A549 treated with CpdA at 1 μM for 4 hours (cell line): ENCODE data around the gene BDKRB2. TPM values are rescaled to one million over a fixed set of nuclear protein-coding genes. Genes with fewer than 3 reads are reported as not detected.

Experiments used
- total RNA-seq: library from RNA; stranded (reverse); fragments of 200-300 nt; extraction: Qiagen RNA extraction; gene quantifications from 5 replicates; pipeline ENCODE4 v1.2.3, GENCODE V29; 2022; ENCODE audit warnings: low read depth

Gene BDKRB2
- 3.4 to 7.0 TPM (median 6.2 TPM) in 5 replicates for total RNA-seq

DNA sequence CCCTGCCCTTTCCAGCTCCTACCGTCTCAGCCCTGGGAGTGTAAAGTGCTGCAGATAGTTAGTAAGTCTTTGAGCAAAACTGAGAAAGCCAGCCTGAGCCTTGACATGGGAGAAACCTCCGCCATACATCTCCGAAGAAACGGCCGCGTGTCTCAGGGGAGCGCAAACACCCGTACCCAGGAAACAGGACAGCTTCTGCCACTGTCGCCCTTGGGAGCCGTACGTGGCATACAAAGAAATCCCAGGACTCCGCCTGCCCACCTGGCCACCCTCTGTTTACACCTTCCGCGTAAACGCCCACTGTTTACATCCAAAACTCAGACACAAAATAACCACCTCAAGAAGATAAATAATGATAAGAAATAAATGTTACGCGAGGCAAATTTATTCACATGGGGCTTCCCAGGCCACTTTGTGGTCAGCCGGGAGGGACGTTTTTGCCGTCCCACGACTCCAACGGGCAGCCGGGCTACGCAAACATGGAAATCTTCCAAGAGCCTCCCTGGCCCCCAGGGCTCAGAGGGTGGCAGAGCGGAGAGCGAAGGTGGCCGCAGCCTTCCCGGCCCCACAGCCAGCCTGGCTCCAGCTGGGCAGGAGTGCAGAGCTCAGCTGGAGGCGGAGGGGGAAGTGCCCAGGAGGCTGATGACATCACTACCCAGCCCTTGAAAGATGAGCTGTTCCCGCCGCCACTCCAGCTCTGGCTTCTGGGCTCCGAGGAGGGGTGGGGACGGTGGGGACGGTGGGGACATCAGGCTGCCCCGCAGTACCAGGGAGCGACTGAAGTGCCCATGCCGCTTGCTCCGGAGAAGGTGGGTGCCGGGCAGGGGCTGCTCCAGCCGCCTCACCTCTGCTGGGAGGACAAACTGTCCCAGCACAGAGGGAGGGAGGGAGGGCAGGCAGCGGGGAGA lies at the start of gene BDKRB2:
Gene BDKRB2, plus strand, starts transcription at position 689 of the 908 bp plus-strand sequence. CDS start 32,269 bp downstream, outside the sequence.

DNA sequence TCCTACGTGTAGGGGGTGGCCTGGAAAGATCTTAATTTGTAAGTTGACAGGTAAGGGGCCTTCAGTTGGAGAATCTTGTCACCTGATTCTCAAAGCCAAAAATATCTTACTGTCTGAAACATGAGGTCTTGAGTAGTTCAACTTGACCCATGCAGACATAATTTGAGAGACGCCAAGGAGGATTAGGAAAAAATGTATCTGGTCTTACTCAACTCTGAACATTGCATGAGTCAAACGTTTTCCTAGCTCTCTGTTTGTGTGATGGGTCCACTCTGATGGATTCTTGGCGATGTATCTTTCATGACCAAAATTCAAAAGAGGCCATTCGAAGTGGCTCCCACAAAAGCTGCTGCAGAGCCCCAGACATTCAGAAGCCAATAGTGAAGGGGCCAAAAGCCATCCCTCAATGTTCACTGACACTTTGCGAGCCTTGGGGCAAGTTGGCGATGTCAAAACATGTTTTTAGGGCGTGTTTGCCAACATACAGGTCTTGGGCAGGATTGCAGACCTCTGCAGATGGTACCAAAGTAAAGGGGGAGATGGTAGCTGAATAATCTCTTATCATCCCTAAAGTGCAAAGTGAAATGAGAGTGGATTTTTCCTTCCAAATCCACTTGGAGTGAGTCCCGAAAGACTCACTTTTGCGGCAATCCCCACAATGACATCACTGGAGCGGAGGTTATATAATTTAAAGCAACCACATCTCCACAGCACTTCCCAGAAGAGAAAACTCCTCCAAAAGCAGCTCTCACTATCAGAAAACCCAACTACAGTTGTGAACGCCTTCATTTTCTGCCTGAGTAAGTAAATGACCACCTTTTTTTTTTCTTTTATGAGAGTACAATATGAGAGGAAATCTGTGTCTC lies 51.1 kb downstream of the BDKRB2 start, which contains the start of gene BDKRB1:
Gene BDKRB1, plus strand, starts transcription at position 710 of the 866 bp plus-strand sequence. CDS start 7,473 bp downstream, outside the sequence.

Other genes with a start within 250 kb of the BDKRB2 start
- gene C14orf132, start 165.5 kb upstream of the BDKRB2 start, total RNA-seq, result 4.3 to 5.5 TPM (median 5.1 TPM) in 5 replicates
- 0.47 to 1.9 TPM (median 1.8 TPM) in 5 replicates for gene BDKRB1, start 51.4 kb downstream of the BDKRB2 start, total RNA-seq
- 6.4 to 12.1 TPM (median 8.8 TPM) in 5 replicates for gene ATG2B, start 158.5 kb downstream of the BDKRB2 start, total RNA-seq
- 20.4 to 23.3 TPM (median 22.8 TPM) in 5 replicates for gene GSKIP, start 158.7 kb downstream of the BDKRB2 start, total RNA-seq
- 1.6 to 4.1 TPM (median 2.2 TPM) in 5 replicates for gene AK7, start 187.3 kb downstream of the BDKRB2 start, total RNA-seq